MM.1S (cell line): ENCODE data around the gene WBP11.

ENCODE experiments used
- DNase-seq: peaks from one replicate; pipeline ENCODE4 v3.0.0-alpha.2; 2015
- H2AFZ ChIP-seq: fragments of 300-600 bp; sonication (generic); 2 replicates; pipeline ENCODE4 v1.6.0; 2016; ENCODE audit warnings: antibody characterized with exemption, low read length
- H3F3A ChIP-seq: fragments of 300-600 bp; sonication (generic); 2 replicates; pipeline ENCODE4 v1.6.1; 2016; ENCODE audit warnings: mild to moderate bottlenecking, antibody characterized with exemption, low read length, moderate library complexity, mixed read lengths; ENCODE audit not compliant: insufficient read depth
- H3K27ac ChIP-seq: fragments of 300-600 bp; sonication (generic); 2 replicates; pipeline ENCODE4 v1.5.1; 2016; ENCODE audit warnings: mild to moderate bottlenecking, low read length
- H3K27me3 ChIP-seq: fragments of 300-600 bp; sonication (generic); replicated peaks from 2 replicates; pipeline ENCODE4 v1.6.0; 2016; ENCODE audit warnings: low read length; ENCODE audit not compliant: insufficient read depth
- H3K36me3 ChIP-seq: fragments of 300-600 bp; sonication (generic); replicated peaks from 2 replicates; pipeline ENCODE4 v1.6.1; 2016; ENCODE audit warnings: mild to moderate bottlenecking, low read length, mixed read lengths; ENCODE audit not compliant: insufficient read depth
- H3K4me1 ChIP-seq: fragments of 300-600 bp; sonication (generic); 2 replicates; pipeline ENCODE4 v1.6.1; 2016; ENCODE audit warnings: low read length, mixed read lengths
- H3K4me2 ChIP-seq: fragments of 300-600 bp; sonication (generic); 2 replicates; pipeline ENCODE4 v1.6.0; 2016; ENCODE audit warnings: low read depth, low read length
- H3K4me3 ChIP-seq: fragments of 300-600 bp; sonication (generic); 2 replicates; pipeline ENCODE4 v1.5.1; 2016; ENCODE audit warnings: low read length, mixed read lengths
- H3K79me2 ChIP-seq: fragments of 300-600 bp; sonication (generic); 2 replicates; pipeline ENCODE4 v1.6.1; 2016; ENCODE audit warnings: mixed run types, low read length, mixed read lengths
- H3K9ac ChIP-seq: fragments of 300-600 bp; sonication (generic); 2 replicates; pipeline ENCODE4 v1.6.1; 2016; ENCODE audit warnings: low read length, mixed read lengths
- H3K9me2 ChIP-seq: fragments of 300-600 bp; sonication (generic); replicated peaks from 2 replicates; pipeline ENCODE4 v1.6.1; 2016; ENCODE audit warnings: mild to moderate bottlenecking, low read length, mixed read lengths; ENCODE audit not compliant: insufficient read depth
- H3K9me3 ChIP-seq: fragments of 300-600 bp; sonication (generic); replicated peaks from 2 replicates; pipeline ENCODE4 v1.6.1; 2016; ENCODE audit warnings: mild to moderate bottlenecking, low read length, mixed read lengths; ENCODE audit not compliant: insufficient read depth
- H4K20me1 ChIP-seq: fragments of 300-600 bp; sonication (generic); 2 replicates; pipeline ENCODE4 v1.6.1; 2016; ENCODE audit warnings: mild to moderate bottlenecking, low read length, moderate library complexity, mixed read lengths; ENCODE audit not compliant: insufficient read depth
- EZH2 ChIP-seq: fragments of 300-600 bp; sonication (generic); optimal IDR thresholded peaks from 2 replicates; pipeline ENCODE3; 2017; ENCODE audit warnings: low read depth, mild to moderate bottlenecking, antibody characterized with exemption, low read length, mixed read lengths
- EZH2phosphoT487 ChIP-seq: fragments of 300-600 bp; sonication (generic); IDR thresholded peaks from 2 replicates; pipeline ENCODE4 v1.6.1; 2018; ENCODE audit warnings: antibody characterized with exemption, low read length
- TF ChIP-seq, protein P1 (sequence below): fragments of 300-600 bp; sonication (generic); IDR thresholded peaks from 2 replicates; pipeline ENCODE4 v1.5.1; 2016; ENCODE audit warnings: antibody characterized with exemption, low read length, mixed read lengths

The WBP11 gene

DNA sequence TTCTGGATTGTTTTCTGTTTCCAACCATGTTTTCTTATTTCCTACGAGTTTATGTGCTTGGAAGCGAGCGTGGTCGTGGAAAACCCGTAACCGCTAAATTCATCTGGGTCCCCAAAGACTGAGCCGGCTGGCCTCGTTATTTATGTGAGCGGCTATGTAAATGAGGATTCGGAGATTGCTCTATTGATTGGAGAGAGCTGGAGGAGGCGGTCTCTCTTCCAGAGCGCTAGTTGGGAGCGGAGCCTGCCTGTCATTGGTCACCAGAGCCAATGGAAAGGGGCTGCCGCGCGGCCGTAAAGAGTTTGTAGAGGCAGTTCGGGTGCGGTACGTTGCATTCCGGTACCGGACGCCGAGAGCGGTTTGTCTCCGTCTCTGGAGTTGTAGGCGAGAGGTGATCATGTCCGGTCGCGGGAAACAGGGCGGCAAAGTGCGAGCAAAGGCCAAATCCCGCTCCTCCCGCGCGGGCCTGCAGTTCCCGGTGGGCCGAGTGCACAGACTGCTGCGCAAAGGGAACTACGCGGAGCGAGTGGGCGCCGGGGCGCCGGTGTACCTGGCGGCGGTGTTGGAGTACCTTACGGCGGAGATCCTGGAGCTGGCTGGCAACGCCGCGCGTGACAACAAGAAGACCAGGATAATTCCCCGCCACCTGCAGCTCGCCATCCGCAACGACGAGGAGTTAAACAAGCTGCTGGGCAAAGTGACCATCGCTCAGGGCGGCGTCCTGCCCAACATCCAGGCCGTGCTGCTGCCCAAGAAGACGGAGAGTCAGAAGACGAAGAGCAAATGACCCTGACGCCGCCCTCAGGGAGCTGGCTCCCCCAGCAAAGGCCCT, 29.0 kb downstream of the WBP11 start:
- Histone ChIP-seq H3K4me3 (peak overlapping the region; percentile 77), H3K9me2 (no peaks in the 10 kb centered on the region), H3K79me2 (0 out of 2 replicates have a peak, but pooled peaks cover under 1% of the 10 kb centered on the region), H3K4me2 (peak overlapping the region; percentile 77), H3K4me1 (peaks cover 4% of the 10 kb centered on the region; the same call in 1 of the 2 replicates), H3K27me3 (no peaks in the 10 kb centered on the region), H3K36me3 (no peaks in the 10 kb centered on the region), H3K9me3 (no peaks in the 10 kb centered on the region), H3K9ac (peak overlapping the region; percentile 66), H3K27ac (peak overlapping the region; percentile 60), H2AFZ (peak overlapping the region; percentile 80), H4K20me1 (no peaks in the 10 kb centered on the region), H3F3A (peaks cover 33% of the 10 kb centered on the region)
- peak; percentile 91 for DNase-seq
- TF ChIP-seq EZH2phosphoT487 (no peak), EZH2 (no peak)
- TF ChIP-seq, protein P1, sequence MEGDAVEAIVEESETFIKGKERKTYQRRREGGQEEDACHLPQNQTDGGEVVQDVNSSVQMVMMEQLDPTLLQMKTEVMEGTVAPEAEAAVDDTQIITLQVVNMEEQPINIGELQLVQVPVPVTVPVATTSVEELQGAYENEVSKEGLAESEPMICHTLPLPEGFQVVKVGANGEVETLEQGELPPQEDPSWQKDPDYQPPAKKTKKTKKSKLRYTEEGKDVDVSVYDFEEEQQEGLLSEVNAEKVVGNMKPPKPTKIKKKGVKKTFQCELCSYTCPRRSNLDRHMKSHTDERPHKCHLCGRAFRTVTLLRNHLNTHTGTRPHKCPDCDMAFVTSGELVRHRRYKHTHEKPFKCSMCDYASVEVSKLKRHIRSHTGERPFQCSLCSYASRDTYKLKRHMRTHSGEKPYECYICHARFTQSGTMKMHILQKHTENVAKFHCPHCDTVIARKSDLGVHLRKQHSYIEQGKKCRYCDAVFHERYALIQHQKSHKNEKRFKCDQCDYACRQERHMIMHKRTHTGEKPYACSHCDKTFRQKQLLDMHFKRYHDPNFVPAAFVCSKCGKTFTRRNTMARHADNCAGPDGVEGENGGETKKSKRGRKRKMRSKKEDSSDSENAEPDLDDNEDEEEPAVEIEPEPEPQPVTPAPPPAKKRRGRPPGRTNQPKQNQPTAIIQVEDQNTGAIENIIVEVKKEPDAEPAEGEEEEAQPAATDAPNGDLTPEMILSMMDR = no peak

- Histone ChIP-seq H3K36me3 (no peaks in the 10 kb centered on the region), H4K20me1 (no peaks in the 10 kb centered on the region), H3K9me3 (no peaks in the 10 kb centered on the region), H3K4me3 (peak overlapping the region; percentile 77), H3K4me1 (peaks cover 4% of the 10 kb centered on the region), H3K9me2 (no peaks in the 10 kb centered on the region), H2AFZ (peak overlapping the region; percentile 80), H3F3A (peaks cover 35% of the 10 kb centered on the region), H3K79me2 (peaks cover 6% of the 10 kb centered on the region; the same call in 1 of the 2 replicates), H3K4me2 (peak overlapping the region; percentile 77; the same call in 1 of the 2 replicates), H3K27me3 (no peaks in the 10 kb centered on the region), H3K9ac (peak overlapping the region; percentile 32; the same call in 1 of the 2 replicates), H3K27ac (peak overlapping the region; percentile 51; the same call in 1 of the 2 replicates)
- no peak for TF ChIP-seq EZH2
- DNase-seq = no peak
Measured at GRCh38 chr12:14773685-14774073, 29.6 kb downstream of the WBP11 start.

DNA sequence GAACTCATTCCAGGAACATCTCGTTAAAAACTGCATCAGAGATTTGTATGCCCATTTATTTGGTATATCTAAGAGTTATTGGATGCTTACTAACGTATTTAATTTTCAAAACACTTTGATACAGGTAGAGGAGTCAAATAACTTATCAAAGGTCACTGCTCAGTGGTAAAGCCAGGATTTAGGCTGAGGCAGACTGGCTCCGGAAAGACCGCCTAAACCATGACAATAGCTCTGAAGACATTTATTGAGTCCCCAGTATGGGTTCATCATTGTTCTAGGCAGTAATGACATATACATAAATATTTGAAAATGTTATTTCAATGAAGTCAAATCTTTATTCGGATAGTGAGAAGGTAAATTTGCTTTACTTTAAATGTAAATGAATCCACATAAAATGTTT, 30.3 kb downstream of the WBP11 start:
- H3K4me3 ChIP-seq = no peak overlapping the region
- no peaks in the 10 kb centered on the region for H3K36me3 ChIP-seq
- H3K9me2 ChIP-seq = no peaks in the 10 kb centered on the region
- peaks cover 4% of the 10 kb centered on the region for H3K4me1 ChIP-seq
- TF ChIP-seq, protein P1 = no peak
- no peak for TF ChIP-seq EZH2phosphoT487
- TF ChIP-seq EZH2 = no peak
- H3K27me3 ChIP-seq = no peaks in the 10 kb centered on the region
- H2AFZ ChIP-seq = no peak overlapping the region
- no peaks in the 10 kb centered on the region for H4K20me1 ChIP-seq
- peaks cover 8% of the 10 kb centered on the region; the same call in 1 of the 2 replicates for H3K79me2 ChIP-seq
- no peak overlapping the region for H3K4me2 ChIP-seq
- no peaks in the 10 kb centered on the region for H3K9me3 ChIP-seq
- DNase-seq = no peak
- peaks cover 35% of the 10 kb centered on the region for H3F3A ChIP-seq
- H3K27ac ChIP-seq = 0 out of 2 replicates have a peak overlapping the region, but pooled peaks have one; percentile 51
- no peak overlapping the region for H3K9ac ChIP-seq
